MM.1S (cell line): ENCODE results near the gene PLCG2.

Source experiments
- EZH2 ChIP-seq: fragments of 300-600 bp; sonication (generic); optimal IDR thresholded peaks from 2 replicates; pipeline ENCODE3; 2017; ENCODE audit warnings: low read depth, mild to moderate bottlenecking, antibody characterized with exemption, low read length, mixed read lengths
- TF ChIP-seq, protein P1 (sequence below): fragments of 300-600 bp; sonication (generic); IDR thresholded peaks from 2 replicates; pipeline ENCODE4 v1.5.1; 2016; ENCODE audit warnings: antibody characterized with exemption, low read length, mixed read lengths

DNA sequence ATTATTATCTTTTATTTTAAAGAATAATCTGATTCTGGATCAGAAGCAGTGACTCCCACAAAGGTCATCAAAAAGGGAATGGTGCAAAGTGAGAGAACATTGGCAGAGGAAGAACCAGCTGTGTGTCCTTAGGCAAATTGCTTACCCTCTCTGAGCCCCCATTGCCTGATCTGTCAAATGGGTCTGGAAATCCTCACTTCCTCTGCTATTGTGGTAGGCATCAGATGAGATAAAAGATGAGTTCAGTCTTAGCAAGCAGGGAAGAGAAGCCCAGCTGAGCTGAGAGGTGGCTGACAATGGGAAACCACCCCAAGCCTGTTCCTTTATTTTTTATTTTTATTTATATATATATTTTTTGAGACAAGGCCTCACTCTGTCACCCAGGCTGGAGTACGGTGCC lies 24.2 kb upstream of the PLCG2 start:
- TF ChIP-seq, protein P1, sequence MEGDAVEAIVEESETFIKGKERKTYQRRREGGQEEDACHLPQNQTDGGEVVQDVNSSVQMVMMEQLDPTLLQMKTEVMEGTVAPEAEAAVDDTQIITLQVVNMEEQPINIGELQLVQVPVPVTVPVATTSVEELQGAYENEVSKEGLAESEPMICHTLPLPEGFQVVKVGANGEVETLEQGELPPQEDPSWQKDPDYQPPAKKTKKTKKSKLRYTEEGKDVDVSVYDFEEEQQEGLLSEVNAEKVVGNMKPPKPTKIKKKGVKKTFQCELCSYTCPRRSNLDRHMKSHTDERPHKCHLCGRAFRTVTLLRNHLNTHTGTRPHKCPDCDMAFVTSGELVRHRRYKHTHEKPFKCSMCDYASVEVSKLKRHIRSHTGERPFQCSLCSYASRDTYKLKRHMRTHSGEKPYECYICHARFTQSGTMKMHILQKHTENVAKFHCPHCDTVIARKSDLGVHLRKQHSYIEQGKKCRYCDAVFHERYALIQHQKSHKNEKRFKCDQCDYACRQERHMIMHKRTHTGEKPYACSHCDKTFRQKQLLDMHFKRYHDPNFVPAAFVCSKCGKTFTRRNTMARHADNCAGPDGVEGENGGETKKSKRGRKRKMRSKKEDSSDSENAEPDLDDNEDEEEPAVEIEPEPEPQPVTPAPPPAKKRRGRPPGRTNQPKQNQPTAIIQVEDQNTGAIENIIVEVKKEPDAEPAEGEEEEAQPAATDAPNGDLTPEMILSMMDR, result no peak
- TF ChIP-seq EZH2, result no peak
